ENCODE measurements around the gene SMIM1.

DNA sequence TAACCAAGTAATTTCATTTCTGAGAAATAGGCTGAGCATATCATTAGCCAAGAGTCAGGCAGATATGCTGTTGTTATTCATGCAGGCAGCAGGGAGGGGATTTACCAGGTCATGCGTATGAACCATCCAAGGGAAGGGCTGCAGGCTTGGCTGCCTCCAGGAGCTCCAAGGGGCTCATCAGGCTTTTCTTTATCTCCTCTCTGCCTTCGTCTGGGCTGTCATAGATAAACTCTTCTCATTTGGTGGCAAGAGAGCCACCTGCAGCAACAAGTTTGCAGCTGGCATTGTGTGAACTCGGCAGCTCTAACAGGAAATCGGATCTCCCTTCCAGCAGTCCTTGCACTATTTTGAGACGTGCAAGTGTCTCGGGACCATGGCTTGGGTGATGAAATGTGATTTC lies 12.8 kb upstream of the SMIM1 start:
- TF ChIP-seq, protein P1, sequence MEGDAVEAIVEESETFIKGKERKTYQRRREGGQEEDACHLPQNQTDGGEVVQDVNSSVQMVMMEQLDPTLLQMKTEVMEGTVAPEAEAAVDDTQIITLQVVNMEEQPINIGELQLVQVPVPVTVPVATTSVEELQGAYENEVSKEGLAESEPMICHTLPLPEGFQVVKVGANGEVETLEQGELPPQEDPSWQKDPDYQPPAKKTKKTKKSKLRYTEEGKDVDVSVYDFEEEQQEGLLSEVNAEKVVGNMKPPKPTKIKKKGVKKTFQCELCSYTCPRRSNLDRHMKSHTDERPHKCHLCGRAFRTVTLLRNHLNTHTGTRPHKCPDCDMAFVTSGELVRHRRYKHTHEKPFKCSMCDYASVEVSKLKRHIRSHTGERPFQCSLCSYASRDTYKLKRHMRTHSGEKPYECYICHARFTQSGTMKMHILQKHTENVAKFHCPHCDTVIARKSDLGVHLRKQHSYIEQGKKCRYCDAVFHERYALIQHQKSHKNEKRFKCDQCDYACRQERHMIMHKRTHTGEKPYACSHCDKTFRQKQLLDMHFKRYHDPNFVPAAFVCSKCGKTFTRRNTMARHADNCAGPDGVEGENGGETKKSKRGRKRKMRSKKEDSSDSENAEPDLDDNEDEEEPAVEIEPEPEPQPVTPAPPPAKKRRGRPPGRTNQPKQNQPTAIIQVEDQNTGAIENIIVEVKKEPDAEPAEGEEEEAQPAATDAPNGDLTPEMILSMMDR (conservative IDR thresholded peaks at IDR 0.05; ENCODE audit: low read length), result no peak
- TF ChIP-seq EZH2phosphoT487 (IDR thresholded peaks at IDR 0.05; ENCODE audit: borderline replicate concordance), result no peak

All from Loucy (cell line).